Measurements from ENCODE around the gene HAUS6.
A peak's percentile ranks its signal among the peaks of the same experiment; 100 is the strongest.

- TF ChIP-seq, protein P1, sequence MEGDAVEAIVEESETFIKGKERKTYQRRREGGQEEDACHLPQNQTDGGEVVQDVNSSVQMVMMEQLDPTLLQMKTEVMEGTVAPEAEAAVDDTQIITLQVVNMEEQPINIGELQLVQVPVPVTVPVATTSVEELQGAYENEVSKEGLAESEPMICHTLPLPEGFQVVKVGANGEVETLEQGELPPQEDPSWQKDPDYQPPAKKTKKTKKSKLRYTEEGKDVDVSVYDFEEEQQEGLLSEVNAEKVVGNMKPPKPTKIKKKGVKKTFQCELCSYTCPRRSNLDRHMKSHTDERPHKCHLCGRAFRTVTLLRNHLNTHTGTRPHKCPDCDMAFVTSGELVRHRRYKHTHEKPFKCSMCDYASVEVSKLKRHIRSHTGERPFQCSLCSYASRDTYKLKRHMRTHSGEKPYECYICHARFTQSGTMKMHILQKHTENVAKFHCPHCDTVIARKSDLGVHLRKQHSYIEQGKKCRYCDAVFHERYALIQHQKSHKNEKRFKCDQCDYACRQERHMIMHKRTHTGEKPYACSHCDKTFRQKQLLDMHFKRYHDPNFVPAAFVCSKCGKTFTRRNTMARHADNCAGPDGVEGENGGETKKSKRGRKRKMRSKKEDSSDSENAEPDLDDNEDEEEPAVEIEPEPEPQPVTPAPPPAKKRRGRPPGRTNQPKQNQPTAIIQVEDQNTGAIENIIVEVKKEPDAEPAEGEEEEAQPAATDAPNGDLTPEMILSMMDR (IDR thresholded peaks at IDR 0.05): peak; percentile 65 to 85 (median 78)
- TF ChIP-seq POLR2A (IDR thresholded peaks at IDR 0.05): no peak
These were observed 73.8 kb downstream of the HAUS6 start for GRCh38 chr9:19028835-19029451.
